SK-N-SH treated with all-trans-retinoic acid at 6 μM for 48 hours (cell line): ENCODE measurements around the gene RPL21.

Experiments
- ARNTL ChIP-seq: fragments of 450-650 bp; formaldehyde crosslinking; IDR thresholded peaks from 2 replicates; pipeline ENCODE4 v1.5.0; 2020; ENCODE audit warnings: low read depth, mild to moderate bottlenecking, moderate library complexity, borderline replicate concordance
- GLIS3 ChIP-seq: fragments of 250-450 bp; sonication (Bioruptor Pico); IDR thresholded peaks from 2 replicates; pipeline ENCODE4 v1.5.0; 2020; ENCODE audit warnings: mild to moderate bottlenecking, moderate library complexity
- ISL1 ChIP-seq: fragments of 250-450 bp; sonication (Bioruptor Pico); IDR thresholded peaks from 2 replicates; pipeline ENCODE4 v2.1.2; 2022; ENCODE audit warnings: mild to moderate bottlenecking, moderate library complexity
- OSR1 ChIP-seq: fragments of 250-450 bp; sonication (Bioruptor Pico); IDR thresholded peaks from 2 replicates; pipeline ENCODE4 v1.8.0; 2022; ENCODE audit warnings: moderate library complexity, mild to moderate bottlenecking, inconsistent platforms
- RARB ChIP-seq: fragments of 250-450 bp; sonication (Bioruptor Pico); IDR thresholded peaks from 2 replicates; pipeline ENCODE4 v1.8.0; 2021; ENCODE audit warnings: mild to moderate bottlenecking, moderate library complexity
- SNAI2 ChIP-seq: fragments of 250-450 bp; sonication (Bioruptor Pico); IDR thresholded peaks from 2 replicates; pipeline ENCODE4 v1.5.0; 2020; ENCODE audit warnings: mild to moderate bottlenecking, moderate library complexity
- TCF4 ChIP-seq: fragments of 250-450 bp; sonication (Bioruptor Pico); IDR thresholded peaks from 2 replicates; pipeline ENCODE4 v1.8.0; 2021; ENCODE audit warnings: mild to moderate bottlenecking, moderate library complexity, borderline replicate concordance
- ZFP30 ChIP-seq: fragments of 450-650 bp; formaldehyde crosslinking; IDR thresholded peaks from 2 replicates; pipeline ENCODE4 v1.5.0; 2022; ENCODE audit warnings: mild to moderate bottlenecking, moderate library complexity
- ZNF70 ChIP-seq: fragments of 450-650 bp; formaldehyde crosslinking; IDR thresholded peaks from 2 replicates; pipeline ENCODE4 v1.5.0; 2020; ENCODE audit warnings: mild to moderate bottlenecking, moderate library complexity
- TF ChIP-seq, protein P1 (sequence below): fragments of 250-450 bp; sonication (Bioruptor Pico); IDR thresholded peaks from 2 replicates; pipeline ENCODE4 v1.8.0; 2020; ENCODE audit warnings: mild to moderate bottlenecking, moderate library complexity, borderline replicate concordance
- TF ChIP-seq, protein P2 (sequence below): fragments of 250-450 bp; sonication (Bioruptor Pico); IDR thresholded peaks from 2 replicates; pipeline ENCODE4 v1.5.0; 2020; ENCODE audit warnings: mild to moderate bottlenecking, moderate library complexity

DNA sequence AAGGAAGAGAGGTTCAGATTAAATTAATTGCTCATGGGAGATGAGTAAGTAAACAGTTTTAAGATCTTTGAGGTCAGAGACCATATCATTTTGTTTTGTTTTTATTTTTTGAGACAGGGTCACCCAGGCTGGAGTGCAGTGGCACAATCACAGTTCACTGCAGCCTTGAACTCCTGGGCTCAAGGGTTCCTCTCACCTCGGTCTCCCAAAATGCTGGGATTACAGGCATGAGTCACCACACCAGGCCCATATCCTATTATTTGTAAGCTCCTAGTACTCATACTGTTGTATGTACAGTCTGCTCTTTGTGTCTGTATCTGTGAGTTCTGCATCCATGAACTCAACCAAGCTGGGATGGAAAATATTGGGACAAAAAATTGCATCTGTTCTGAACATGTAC, 13.3 kb downstream of the RPL21 start:
- TF ChIP-seq, protein P1, sequence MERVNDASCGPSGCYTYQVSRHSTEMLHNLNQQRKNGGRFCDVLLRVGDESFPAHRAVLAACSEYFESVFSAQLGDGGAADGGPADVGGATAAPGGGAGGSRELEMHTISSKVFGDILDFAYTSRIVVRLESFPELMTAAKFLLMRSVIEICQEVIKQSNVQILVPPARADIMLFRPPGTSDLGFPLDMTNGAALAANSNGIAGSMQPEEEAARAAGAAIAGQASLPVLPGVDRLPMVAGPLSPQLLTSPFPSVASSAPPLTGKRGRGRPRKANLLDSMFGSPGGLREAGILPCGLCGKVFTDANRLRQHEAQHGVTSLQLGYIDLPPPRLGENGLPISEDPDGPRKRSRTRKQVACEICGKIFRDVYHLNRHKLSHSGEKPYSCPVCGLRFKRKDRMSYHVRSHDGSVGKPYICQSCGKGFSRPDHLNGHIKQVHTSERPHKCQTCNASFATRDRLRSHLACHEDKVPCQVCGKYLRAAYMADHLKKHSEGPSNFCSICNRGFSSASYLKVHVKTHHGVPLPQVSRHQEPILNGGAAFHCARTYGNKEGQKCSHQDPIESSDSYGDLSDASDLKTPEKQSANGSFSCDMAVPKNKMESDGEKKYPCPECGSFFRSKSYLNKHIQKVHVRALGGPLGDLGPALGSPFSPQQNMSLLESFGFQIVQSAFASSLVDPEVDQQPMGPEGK (CRISPR knock-in tag), result no peak
- TF ChIP-seq SNAI2 (CRISPR knock-in tag), result no peak
- no peak for TF ChIP-seq ZFP30 (CRISPR knock-in tag)
- TF ChIP-seq ZNF70 (CRISPR knock-in tag), result no peak
- TF ChIP-seq, protein P2, sequence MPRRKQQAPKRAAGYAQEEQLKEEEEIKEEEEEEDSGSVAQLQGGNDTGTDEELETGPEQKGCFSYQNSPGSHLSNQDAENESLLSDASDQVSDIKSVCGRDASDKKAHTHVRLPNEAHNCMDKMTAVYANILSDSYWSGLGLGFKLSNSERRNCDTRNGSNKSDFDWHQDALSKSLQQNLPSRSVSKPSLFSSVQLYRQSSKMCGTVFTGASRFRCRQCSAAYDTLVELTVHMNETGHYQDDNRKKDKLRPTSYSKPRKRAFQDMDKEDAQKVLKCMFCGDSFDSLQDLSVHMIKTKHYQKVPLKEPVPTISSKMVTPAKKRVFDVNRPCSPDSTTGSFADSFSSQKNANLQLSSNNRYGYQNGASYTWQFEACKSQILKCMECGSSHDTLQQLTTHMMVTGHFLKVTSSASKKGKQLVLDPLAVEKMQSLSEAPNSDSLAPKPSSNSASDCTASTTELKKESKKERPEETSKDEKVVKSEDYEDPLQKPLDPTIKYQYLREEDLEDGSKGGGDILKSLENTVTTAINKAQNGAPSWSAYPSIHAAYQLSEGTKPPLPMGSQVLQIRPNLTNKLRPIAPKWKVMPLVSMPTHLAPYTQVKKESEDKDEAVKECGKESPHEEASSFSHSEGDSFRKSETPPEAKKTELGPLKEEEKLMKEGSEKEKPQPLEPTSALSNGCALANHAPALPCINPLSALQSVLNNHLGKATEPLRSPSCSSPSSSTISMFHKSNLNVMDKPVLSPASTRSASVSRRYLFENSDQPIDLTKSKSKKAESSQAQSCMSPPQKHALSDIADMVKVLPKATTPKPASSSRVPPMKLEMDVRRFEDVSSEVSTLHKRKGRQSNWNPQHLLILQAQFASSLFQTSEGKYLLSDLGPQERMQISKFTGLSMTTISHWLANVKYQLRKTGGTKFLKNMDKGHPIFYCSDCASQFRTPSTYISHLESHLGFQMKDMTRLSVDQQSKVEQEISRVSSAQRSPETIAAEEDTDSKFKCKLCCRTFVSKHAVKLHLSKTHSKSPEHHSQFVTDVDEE (CRISPR knock-in tag), result no peak
- no peak for TF ChIP-seq ARNTL (CRISPR knock-in tag)
- TF ChIP-seq TCF4 (CRISPR knock-in tag), result no peak
- TF ChIP-seq RARB, result no peak
- TF ChIP-seq GLIS3 (CRISPR knock-in tag), result no peak
- no peak for TF ChIP-seq OSR1 (CRISPR knock-in tag)
- no peak for TF ChIP-seq ISL1 (CRISPR knock-in tag)
